B cell (primary cell): ENCODE results near the gene SUGP2. TPM values are rescaled to one million over a fixed set of nuclear protein-coding genes. Genes with fewer than 3 reads are reported as not detected.

Source experiments
- ATAC-seq: fragments of 200-7000 bp; cut with Tn5 transposase; one replicate; pipeline ENCODE4 v1.10.0; 2021; ENCODE audit warnings: low read depth, mild to moderate bottlenecking, moderate number of reproducible peaks, moderate library complexity
- CTCF ChIA-PET: fragments of 350-600 bp; sonication (Branson Sonifier 250); formaldehyde crosslinking; loops from one replicate; lab custom pipeline; 2021; ENCODE audit warnings: antibody characterized with exemption, inconsistent platforms; lab: Charles Lee
- POLR2A ChIA-PET: fragments of 350-600 bp; sonication (Branson Sonifier 250); formaldehyde crosslinking; loops from one replicate; lab custom pipeline; 2021; ENCODE audit warnings: antibody characterized with exemption; lab: Charles Lee
- DNase-seq: peaks from one replicate; pipeline ENCODE4 v3.0.0; 2013
- H2AFZ ChIP-seq: 2 replicates; pipeline ENCODE4 v1.6.1; 2012; ENCODE audit warnings: mild to moderate bottlenecking, low read depth, low read length; ENCODE audit not compliant: insufficient read depth, poor library complexity, severe bottlenecking
- H3K27ac ChIP-seq, 2 donors: 1 replicate in 1 of 2; 2 replicates in 1 of 2; pipeline ENCODE4 v1.5.1; 2012 to 2013; ENCODE audit warnings: low read length in 2 of 2, mild to moderate bottlenecking in 2 of 2, moderate library complexity in 1 of 2
- H3K27me3 ChIP-seq, 4 experiments: fragments of 200-600 bp in 1 of 4; sonication (generic) in 1 of 4; replicated peaks in 1 of 4; 1 replicate in 2 of 4; 2 replicates in 2 of 4; pipeline versions ENCODE4 v1.6.1 to v1.7.0; 2013 to 2016; ENCODE audit warnings: low read length in 3 of 4, mild to moderate bottlenecking in 2 of 4, mixed read lengths in 1 of 4, moderate library complexity in 1 of 4; ENCODE audit not compliant: insufficient read depth in 4 of 4, control insufficient read depth in 3 of 4; ENCODE audit errors: control extremely low read depth in 1 of 4
- H3K36me3 ChIP-seq, 2 experiments: replicated peaks in 1 of 2; 1 replicate in 1 of 2; 2 replicates in 1 of 2; pipeline versions ENCODE4 v1.6.1 to v1.7.1; 2013; ENCODE audit warnings: low read length in 1 of 2; ENCODE audit not compliant: insufficient read depth in 2 of 2, control insufficient read depth in 1 of 2; ENCODE audit errors: control extremely low read depth in 1 of 2, extremely low read depth in 1 of 2
- H3K4me1 ChIP-seq, 2 donors: fragments of 200-600 bp in 1 of 2; sonication (generic) in 1 of 2; 1 replicate in 1 of 2; 2 replicates in 1 of 2; pipeline versions ENCODE4 v1.5.1 to v1.6.1; 2013 to 2017; ENCODE audit warnings: low read length in 2 of 2; ENCODE audit not compliant: control insufficient read depth in 2 of 2, insufficient read depth in 2 of 2
- H3K4me2 ChIP-seq: replicated peaks from 2 replicates; pipeline ENCODE3; 2012; ENCODE audit warnings: mild to moderate bottlenecking, low read depth, low read length; ENCODE audit not compliant: poor library complexity, severe bottlenecking
- H3K4me3 ChIP-seq, 5 experiments: fragments of 200-600 bp in 1 of 5; sonication (generic) in 1 of 5; 1 replicate in 3 of 5; 2 replicates in 2 of 5; pipeline versions ENCODE4 v1.5.1 to v1.7.0; 2011 to 2016; ENCODE audit warnings: low read length in 4 of 5, mild to moderate bottlenecking in 4 of 5, low read depth in 2 of 5, control low read depth in 1 of 5, moderate library complexity in 1 of 5; ENCODE audit not compliant: insufficient read depth in 1 of 5; ENCODE audit errors: control extremely low read depth in 1 of 5, extremely low read depth in 1 of 5
- H3K79me2 ChIP-seq: fragments of 200-600 bp; sonication (generic); one replicate; pipeline ENCODE4 v1.6.0; 2016; ENCODE audit warnings: low read length; ENCODE audit not compliant: control insufficient read depth, insufficient read depth
- H3K9ac ChIP-seq: fragments of 200-600 bp; sonication (generic); 2 replicates; pipeline ENCODE4 v1.6.1; 2017; ENCODE audit warnings: mild to moderate bottlenecking, low read length, moderate library complexity
- H3K9me3 ChIP-seq, 3 donors: one replicate each; pipeline versions ENCODE4 v1.6.1 to v1.7.1; 2013; ENCODE audit warnings: low read length in 2 of 3; ENCODE audit not compliant: control insufficient read depth in 2 of 3, insufficient read depth in 1 of 3; ENCODE audit errors: control extremely low read depth in 1 of 3
- H4K20me1 ChIP-seq: 2 replicates; pipeline ENCODE4 v1.6.0; 2012; ENCODE audit warnings: mild to moderate bottlenecking, low read length; ENCODE audit not compliant: insufficient read depth, control insufficient read depth, poor library complexity, severe bottlenecking
- H3K27ac Mint-ChIP-seq: one replicate; pipeline ENCODE4 v1.8.0; 2021; ENCODE audit warnings: mixed read lengths
- H3K27me3 Mint-ChIP-seq: one replicate; pipeline ENCODE4 v1.8.0; 2021; ENCODE audit warnings: mixed read lengths
- H3K4me1 Mint-ChIP-seq: one replicate; pipeline ENCODE4 v1.8.0; 2021; ENCODE audit warnings: mixed read lengths
- H3K4me3 Mint-ChIP-seq: one replicate; pipeline ENCODE4 v1.8.0; 2021; ENCODE audit warnings: mixed read lengths
- H3K9me3 Mint-ChIP-seq: one replicate; pipeline ENCODE4 v1.8.0; 2022; ENCODE audit warnings: mixed read lengths; ENCODE audit not compliant: insufficient read depth
- CTCF ChIP-seq: fragments of 200-600 bp; IDR thresholded peaks from one replicate; pipeline ENCODE4 v1.8.0; 2022; ENCODE audit warnings: antibody characterized with exemption, mild to moderate bottlenecking
- EZH2 ChIP-seq: IDR thresholded peaks from 2 replicates; pipeline ENCODE4 v1.6.1; 2012; ENCODE audit warnings: borderline replicate concordance, low read depth, mild to moderate bottlenecking, moderate library complexity, low read length; ENCODE audit not compliant: insufficient read depth, poor library complexity, severe bottlenecking
- WGBS: methylation state at CpG from one replicate; pipeline ENCODE4 v1.1.5; 2013; ENCODE audit warnings: missing lambda C conversion rate; ENCODE audit not compliant: insufficient coverage; 5-methylcytosine and 5-hydroxymethylcytosine counted together
- intact Hi-C: fragments of 100-400 bp; cut with micrococcal nuclease; formaldehyde crosslinking; loops from one replicate; pipeline ENCODE4 v1.10.0; 2022
- polyA plus RNA-seq: library from polyadenylated mRNA; depleted of rRNA; stranded (reverse); fragments of >200 nt; gene quantifications from 2 replicates; pipeline ENCODE4 v1.2.3, GENCODE V29; 2012
- total RNA-seq, 2 donors: library from RNA; stranded (reverse); fragments of 120-200 nt in 1 of 2; gene quantifications; 1 replicate in 1 of 2; 2 replicates in 1 of 2; pipeline versions ENCODE4 v1.2.3 to v1.2.4, GENCODE V29; 2013 to 2022

Gene SUGP2
- total and polyA plus RNA-seq, 2 donors (not counting 1 experiment from before 2014, with no cell fraction given) = 132 to 154 TPM

- 100% methylated on average over 6 of the region's 6 CpGs for WGBS
- peaks cover 10 to 27% of the 10 kb centered on the region in 2 experiments for H3K36me3 ChIP-seq
- H3K9me3 Mint-ChIP-seq = no peaks in the 10 kb centered on the region
- DNase-seq = no peak
- ChIA-PET POLR2A (no interaction called here), CTCF (no interaction called here)
- no peaks in the 10 kb centered on the region for H3K9me3 ChIP-seq
- H3K4me1 ChIP-seq = peaks cover 16 to 20% of the 10 kb centered on the region in 2 donors
- intact Hi-C loops = no loop called here
- peaks cover 17% of the 10 kb centered on the region for H3K4me1 Mint-ChIP-seq
- H3K9ac ChIP-seq = no peak overlapping the region
- no peak overlapping the region for H3K4me2 ChIP-seq
- H3K4me3 Mint-ChIP-seq = no peak overlapping the region
- no peak overlapping the region for H3K27ac Mint-ChIP-seq
- H3K27ac ChIP-seq = no peak overlapping the region
- H3K4me3 ChIP-seq = no peak overlapping the region
- H2AFZ ChIP-seq = no peak overlapping the region
- H4K20me1 ChIP-seq = no peaks in the 10 kb centered on the region
- peaks cover 48% of the 10 kb centered on the region for H3K79me2 ChIP-seq
- H3K27me3 ChIP-seq = no peaks in the 10 kb centered on the region
- ATAC-seq = no peak
- H3K27me3 Mint-ChIP-seq = no peaks in the 10 kb centered on the region
- TF ChIP-seq EZH2 (no peak), CTCF (no peak)
Observed at GRCh38 chr19:19043881-19044280, 10.6 kb upstream of the SUGP2 start.

GRCh38 chr19:19043481-19043880, 10.2 kb upstream of the SUGP2 start:
- H3K9me3 ChIP-seq = no peaks in the 10 kb centered on the region
- DNase-seq (no peak), ATAC-seq (no peak)
- no peaks in the 10 kb centered on the region for H3K27me3 ChIP-seq
- CTCF ChIA-PET = no interaction called here
- H3K9me3 Mint-ChIP-seq = no peaks in the 10 kb centered on the region
- H3K4me3 Mint-ChIP-seq = no peak overlapping the region
- no peak overlapping the region for H3K27ac ChIP-seq
- H3K27ac Mint-ChIP-seq = no peak overlapping the region
- H3K79me2 ChIP-seq = peaks cover 52% of the 10 kb centered on the region
- no peaks in the 10 kb centered on the region for H4K20me1 ChIP-seq
- intact Hi-C loops = no loop called here
- no peak overlapping the region for H3K9ac ChIP-seq
- no peak overlapping the region for H3K4me3 ChIP-seq
- peaks cover 10 to 27% of the 10 kb centered on the region in 2 experiments for H3K36me3 ChIP-seq
- TF ChIP-seq CTCF = no peak
- WGBS = no CpG with 5 or more reads among the region's 6 CpGs
- no peak overlapping the region for H3K4me2 ChIP-seq
- peaks cover 16 to 20% of the 10 kb centered on the region in 2 donors for H3K4me1 ChIP-seq
- peaks cover 17% of the 10 kb centered on the region for H3K4me1 Mint-ChIP-seq
- H2AFZ ChIP-seq = no peak overlapping the region
- H3K27me3 Mint-ChIP-seq = no peaks in the 10 kb centered on the region
- POLR2A ChIA-PET = no interaction called here
